NOMO-1 treated with DMSO at 0.1 percent for 48 hours (cell line): Measurements from ENCODE around the gene PAX5.

ENCODE experiments used
- DNase-seq: peaks from one replicate; lab custom pipeline; 2025; ENCODE audit not compliant: unreplicated experiment; lab: John Stamatoyannopoulos, UW

Gene PAX5

GRCh38 chr9:36839131-36839885 is 194.8 kb downstream of the PAX5 start:
- DNase-seq: no peak

- no peak for DNase-seq
These were observed 196.3 kb downstream of the PAX5 start for GRCh38 chr9:36837431-36838405.

- DNase-seq: no peak
These were observed 197.6 kb downstream of the PAX5 start for GRCh38 chr9:36836486-36836885.

GRCh38 chr9:36835271-36835996 is 198.6 kb downstream of the PAX5 start:
- DNase-seq: no peak

GRCh38 chr9:36834736-36835135 is 199.3 kb downstream of the PAX5 start:
- DNase-seq: no peak

- DNase-seq: no peak
These were observed 200.1 kb downstream of the PAX5 start for GRCh38 chr9:36833954-36834353.

GRCh38 chr9:36832164-36832795 is 201.8 kb downstream of the PAX5 start:
- no peak for DNase-seq

GRCh38 chr9:36831381-36832161 is 202.5 kb downstream of the PAX5 start:
- no peak for DNase-seq

GRCh38 chr9:36828611-36829013 is 205.5 kb downstream of the PAX5 start:
- no peak for DNase-seq

GRCh38 chr9:36827593-36827992 is 206.5 kb downstream of the PAX5 start:
- DNase-seq: no peak

- DNase-seq: no peak
These were observed 207.5 kb downstream of the PAX5 start for GRCh38 chr9:36826581-36826980.

- no peak for DNase-seq
These were observed 208.9 kb downstream of the PAX5 start for GRCh38 chr9:36825179-36825578.

GRCh38 chr9:36823934-36824333 is 210.1 kb downstream of the PAX5 start:
- DNase-seq: no peak

GRCh38 chr9:36823466-36823865 is 210.6 kb downstream of the PAX5 start:
- DNase-seq: no peak

GRCh38 chr9:36822201-36822600 is 211.9 kb downstream of the PAX5 start:
- no peak for DNase-seq

- no peak for DNase-seq
These were observed 213.6 kb downstream of the PAX5 start for GRCh38 chr9:36820392-36820861.

- DNase-seq: no peak
These were observed 214.8 kb downstream of the PAX5 start for GRCh38 chr9:36818965-36819870.

GRCh38 chr9:36818242-36818938 is 215.7 kb downstream of the PAX5 start:
- DNase-seq: no peak
